ENCODE results near the gene RAB40C.

Gene RAB40C

DNA sequence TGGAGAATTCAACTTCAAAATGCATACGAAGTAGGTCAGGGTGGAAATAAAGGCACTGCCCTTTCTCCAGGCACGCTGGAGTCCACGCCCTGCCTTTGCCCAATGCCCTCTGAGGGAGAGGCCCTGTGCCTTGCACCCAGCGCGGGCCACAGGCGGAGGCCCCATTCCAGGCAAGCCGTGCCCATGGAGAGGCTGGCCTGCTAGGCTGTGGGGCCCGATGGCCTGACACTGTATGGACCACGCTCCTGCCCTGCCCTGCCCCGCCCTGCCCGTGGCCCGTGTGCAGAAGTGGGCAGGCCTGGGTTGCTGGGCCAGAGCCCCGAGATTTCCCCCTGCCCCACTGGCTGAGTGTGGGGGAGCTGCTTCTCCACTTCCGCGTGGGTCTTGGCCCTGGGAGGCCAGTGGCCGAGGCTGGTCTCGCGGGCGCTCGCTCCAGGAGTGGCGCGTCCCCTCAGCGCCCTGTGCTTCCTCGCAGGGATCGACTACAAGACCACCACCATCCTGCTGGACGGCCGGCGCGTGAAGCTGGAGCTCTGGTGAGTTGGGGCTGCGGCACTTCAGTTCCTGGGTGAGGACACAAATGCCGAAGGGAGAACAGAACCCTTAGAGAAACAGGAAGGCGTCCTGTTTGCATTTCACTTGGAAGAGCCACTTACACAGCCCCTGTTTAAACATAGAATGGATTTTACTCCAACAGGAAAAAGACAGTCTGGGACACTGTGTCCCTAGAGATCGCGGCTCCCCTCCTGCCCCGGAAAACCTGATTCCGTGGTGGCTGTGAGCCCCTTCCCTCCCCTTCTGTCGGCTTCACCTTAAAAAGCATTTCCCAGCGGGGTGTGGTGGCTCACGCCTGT lies 27.1 kb downstream of the RAB40C start:
- no peak for FAIRE-seq
- no peak for DNase-seq (ENCODE audit: insufficient read length)
- no peak for TF ChIP-seq POLR2A (IDR thresholded peaks at IDR 0.05; ENCODE audit: low read depth, low read length)
- no peak for TF ChIP-seq POLR2AphosphoS5 (IDR thresholded peaks at IDR 0.05; ENCODE audit: low read depth, low read length)
- TF ChIP-seq TAF1 (IDR thresholded peaks at IDR 0.05; ENCODE audit: borderline replicate concordance, low read depth, low read length): no peak

DNA sequence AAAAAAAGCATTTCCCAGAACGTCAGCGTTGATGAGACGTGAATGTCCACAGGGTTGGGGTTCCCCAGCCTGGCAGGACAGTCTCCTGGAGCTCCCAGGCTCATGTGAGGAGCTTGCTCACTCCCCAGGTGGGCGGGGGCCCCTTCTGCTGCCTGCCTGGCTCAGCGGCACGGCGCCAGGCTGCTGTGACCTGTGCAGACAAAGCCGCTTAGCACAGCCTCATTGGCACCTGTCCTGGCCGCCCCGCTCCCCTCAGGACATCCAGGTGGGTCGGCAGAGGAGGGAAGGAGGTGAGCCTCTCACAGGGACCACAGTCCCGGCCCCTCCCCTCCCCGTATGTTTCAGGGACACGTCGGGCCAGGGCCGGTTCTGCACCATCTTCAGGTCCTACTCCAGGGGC lies 28.0 kb downstream of the RAB40C start:
- no peak for TF ChIP-seq TAF1 (IDR thresholded peaks at IDR 0.05; ENCODE audit: borderline replicate concordance, low read depth, low read length)
- no peak for TF ChIP-seq POLR2A (IDR thresholded peaks at IDR 0.05; ENCODE audit: low read depth, low read length)
- TF ChIP-seq POLR2AphosphoS5 (IDR thresholded peaks at IDR 0.05; ENCODE audit: low read depth, low read length): no peak
- DNase-seq (ENCODE audit: insufficient read length) (no peak), FAIRE-seq (no peak)

DNA sequence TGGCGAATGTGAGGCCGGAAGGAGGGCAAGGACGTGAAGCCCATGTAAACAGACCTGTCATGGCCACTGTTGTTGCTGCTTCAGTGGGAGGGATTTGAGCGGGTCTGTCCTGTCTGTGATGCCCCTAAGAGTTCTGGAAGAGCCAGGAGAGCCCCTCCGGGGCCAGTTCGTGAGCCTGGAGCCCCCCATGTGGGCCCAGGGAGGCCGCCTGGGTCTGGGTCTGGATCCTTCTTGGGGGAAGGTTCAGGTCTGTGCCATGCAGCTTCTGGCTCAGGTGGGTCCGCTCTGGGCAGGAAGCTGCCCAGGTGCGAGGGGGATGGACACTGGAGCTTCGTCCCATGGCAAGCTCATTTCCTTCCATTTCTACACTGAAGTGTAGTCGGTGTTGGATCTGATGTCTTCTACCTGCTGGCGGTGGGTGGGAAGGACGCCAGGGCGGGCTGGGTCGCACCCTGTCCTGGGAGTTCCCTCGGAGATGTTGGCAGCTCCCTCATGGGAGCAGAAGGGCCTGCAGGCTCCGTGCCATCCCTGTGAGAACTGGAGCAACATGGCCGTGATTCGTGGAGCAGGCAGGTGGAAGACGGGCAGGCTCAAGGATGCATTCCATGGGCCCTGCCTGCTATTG lies 29.7 kb downstream of the RAB40C start:
- DNase-seq (ENCODE audit: insufficient read length) (no peak), FAIRE-seq (no peak)
- TF ChIP-seq POLR2A (IDR thresholded peaks at IDR 0.05; ENCODE audit: low read depth, low read length) (no peak), POLR2AphosphoS5 (IDR thresholded peaks at IDR 0.05; ENCODE audit: low read depth, low read length) (no peak), TAF1 (IDR thresholded peaks at IDR 0.05; ENCODE audit: borderline replicate concordance, low read depth, low read length) (no peak)

DNA sequence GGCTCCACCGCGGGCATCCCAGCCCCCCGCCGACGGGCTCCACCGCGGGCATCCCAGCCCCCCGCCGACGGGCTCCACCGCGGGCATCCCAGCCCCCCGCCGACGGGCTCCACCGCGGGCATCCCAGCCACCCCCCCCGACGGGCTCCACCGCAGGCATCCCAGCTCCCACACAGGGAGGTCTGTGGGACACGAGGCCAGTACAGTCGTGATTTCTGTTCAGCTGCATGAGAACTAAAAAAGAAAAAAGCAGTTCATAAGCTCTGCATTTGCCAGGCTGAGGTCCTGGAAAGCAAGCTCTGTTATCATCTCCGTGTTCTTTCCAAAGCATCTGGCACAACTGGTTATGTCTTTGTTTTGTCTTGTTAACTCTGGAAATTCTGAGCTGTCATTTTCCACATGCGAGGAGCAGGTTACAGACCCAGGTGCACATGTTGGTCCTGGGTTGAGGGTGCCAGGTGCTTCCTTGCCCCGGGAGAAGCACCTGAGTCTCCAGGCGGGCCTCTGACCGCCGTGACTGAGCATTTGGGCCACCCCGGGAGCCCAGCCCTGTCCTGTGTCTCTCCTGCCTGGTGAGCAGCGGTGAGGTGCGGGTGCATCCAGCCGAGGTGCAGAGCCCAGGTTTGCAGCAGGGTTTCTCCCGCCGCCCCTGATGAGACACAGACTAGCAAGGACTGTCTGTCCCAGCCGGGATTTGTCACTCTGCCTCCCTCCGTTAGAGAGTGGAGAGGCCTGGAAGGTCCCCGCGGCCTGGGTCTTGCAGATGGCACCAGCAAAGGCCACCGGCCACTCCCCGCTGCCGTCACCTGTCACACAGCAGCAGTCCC lies 31.0 kb downstream of the RAB40C start:
- DNase-seq (ENCODE audit: insufficient read length): no peak
- FAIRE-seq: no peak
- TF ChIP-seq POLR2A (IDR thresholded peaks at IDR 0.05; ENCODE audit: low read depth, low read length) (no peak), TAF1 (IDR thresholded peaks at IDR 0.05; ENCODE audit: borderline replicate concordance, low read depth, low read length) (no peak)

DNA sequence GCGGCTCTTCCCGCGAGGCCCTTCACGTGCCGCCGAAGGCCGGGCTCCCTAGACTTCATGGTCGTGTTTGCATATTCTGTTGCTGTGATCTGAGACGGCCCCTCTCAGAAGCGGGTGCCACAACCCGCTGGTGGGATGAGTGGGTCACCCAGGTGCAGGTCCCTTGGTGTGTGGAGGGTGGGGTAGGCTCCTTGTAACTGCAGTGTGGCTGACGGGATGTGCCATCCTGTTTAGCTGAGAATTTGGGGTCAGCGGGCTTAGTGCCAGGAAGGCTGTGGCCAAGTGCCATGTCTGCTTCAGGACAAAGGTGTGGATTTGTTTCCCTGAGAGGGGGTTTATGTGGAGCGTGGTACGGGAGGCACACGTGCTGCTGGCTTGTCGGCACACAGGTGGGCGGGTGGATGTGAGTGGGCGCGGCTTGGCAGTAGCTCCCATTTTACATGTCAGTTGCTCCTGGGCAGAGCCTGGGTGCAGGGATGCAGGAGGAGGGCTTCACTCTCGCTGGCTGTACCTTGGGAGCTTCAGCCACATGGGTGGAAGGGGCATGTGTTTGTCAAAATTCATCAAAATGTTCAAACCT lies 31.8 kb downstream of the RAB40C start:
- DNase-seq (ENCODE audit: insufficient read length) (no peak), FAIRE-seq (no peak)
- TF ChIP-seq POLR2A (IDR thresholded peaks at IDR 0.05; ENCODE audit: low read depth, low read length) (no peak), TAF1 (IDR thresholded peaks at IDR 0.05; ENCODE audit: borderline replicate concordance, low read depth, low read length) (no peak), POLR2AphosphoS5 (IDR thresholded peaks at IDR 0.05; ENCODE audit: low read depth, low read length) (no peak)

DNA sequence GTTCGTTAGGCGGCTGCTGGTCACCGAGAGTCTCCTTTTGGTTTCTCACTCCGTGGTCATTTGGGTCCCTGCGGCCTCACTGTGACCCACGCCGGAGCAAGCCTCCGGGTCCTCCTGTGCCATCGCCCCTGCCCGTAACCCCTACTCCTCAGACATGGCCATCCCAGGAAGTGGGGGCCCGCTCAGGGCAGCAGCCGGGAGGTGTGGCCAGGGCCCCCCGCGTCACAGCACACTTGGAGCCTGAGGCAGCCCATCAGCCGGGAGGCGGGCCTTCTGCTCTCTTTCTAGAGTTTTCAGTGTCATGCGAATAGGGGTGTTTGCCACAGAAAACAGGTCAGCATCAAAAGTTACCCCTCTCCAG lies 33.0 kb downstream of the RAB40C start:
- no peak for TF ChIP-seq POLR2A (IDR thresholded peaks at IDR 0.05; ENCODE audit: low read depth, low read length)
- TF ChIP-seq TAF1 (IDR thresholded peaks at IDR 0.05; ENCODE audit: borderline replicate concordance, low read depth, low read length): no peak
- TF ChIP-seq POLR2AphosphoS5 (IDR thresholded peaks at IDR 0.05; ENCODE audit: low read depth, low read length): no peak
- FAIRE-seq: no peak

DNA sequence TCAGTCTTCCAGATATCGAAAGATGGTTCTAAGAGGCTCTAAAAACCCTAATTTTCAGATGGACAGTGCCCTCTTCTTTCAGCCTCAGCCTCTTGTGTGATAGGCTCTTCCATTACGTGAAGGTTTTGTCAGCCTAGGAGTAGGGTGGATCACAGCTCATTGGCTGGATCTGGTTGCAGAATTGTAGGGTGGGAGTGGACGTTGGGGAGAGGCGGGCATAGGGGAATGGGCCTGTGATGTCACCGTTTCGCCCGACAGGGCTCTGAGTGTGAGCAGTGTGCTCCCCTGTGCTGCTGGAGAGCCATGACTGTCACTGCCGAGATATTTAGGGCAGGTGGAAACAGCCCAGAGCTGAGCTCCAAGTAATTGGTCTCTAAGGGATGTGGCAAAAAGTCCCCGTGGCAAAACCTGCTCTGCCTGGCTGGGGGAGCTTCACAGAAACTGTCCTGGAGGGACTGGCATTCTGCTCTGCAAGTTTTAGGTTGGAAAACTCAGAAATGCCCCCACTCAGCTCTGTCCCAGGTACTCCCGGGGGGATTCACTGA lies 34.7 kb downstream of the RAB40C start:
- TF ChIP-seq TAF1 (IDR thresholded peaks at IDR 0.05; ENCODE audit: borderline replicate concordance, low read depth, low read length): no peak
- TF ChIP-seq POLR2AphosphoS5 (IDR thresholded peaks at IDR 0.05; ENCODE audit: low read depth, low read length): no peak
- no peak for TF ChIP-seq POLR2A (IDR thresholded peaks at IDR 0.05; ENCODE audit: low read depth, low read length)
- no peak for DNase-seq (ENCODE audit: insufficient read length)
- FAIRE-seq: no peak

More for the DNA sequence above, 33.0 kb downstream of the RAB40C start:
- DNase-seq (ENCODE audit: insufficient read length): no peak

DNA sequence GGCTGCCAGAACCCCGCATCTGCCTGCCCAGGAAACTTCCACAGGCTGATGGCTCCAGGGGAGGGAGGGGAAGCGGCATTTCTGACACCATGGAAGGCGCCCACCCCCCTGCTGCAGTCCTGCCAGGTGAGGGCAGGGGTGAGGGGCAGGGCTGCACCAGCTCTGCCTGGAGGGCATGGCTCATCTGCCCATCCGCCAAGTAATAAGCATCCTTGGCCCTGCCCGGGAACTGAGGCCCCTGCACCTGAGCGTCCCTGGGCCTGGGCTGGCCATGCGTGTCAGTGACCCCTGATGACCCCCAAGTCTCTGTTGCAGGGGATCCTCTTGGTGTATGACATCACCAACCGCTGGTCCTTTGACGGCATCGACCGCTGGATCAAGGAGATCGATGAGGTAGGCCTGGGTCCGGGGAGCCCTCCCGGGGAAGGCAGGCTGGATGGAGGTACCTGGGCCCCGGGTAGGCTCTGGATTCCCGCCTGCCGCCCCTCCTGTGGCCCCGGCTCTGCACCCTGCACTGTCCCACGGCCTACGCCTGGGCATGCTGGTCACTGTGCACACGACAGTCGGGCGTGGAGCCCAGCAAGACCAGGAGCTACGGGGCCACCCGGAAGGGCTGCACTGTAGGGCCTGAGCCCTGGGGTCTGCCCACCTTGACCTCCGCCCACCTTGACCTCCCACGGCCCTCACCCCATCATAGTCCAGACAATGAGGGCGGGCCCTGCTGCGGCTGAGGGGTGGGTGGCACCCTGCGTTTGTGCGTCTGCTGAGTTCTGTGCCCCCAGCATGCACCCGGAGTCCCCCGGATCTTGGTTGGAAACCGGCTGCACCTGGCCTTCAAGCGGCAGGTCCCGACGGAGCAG lies 35.5 kb downstream of the RAB40C start:
- no peak for TF ChIP-seq POLR2AphosphoS5 (IDR thresholded peaks at IDR 0.05; ENCODE audit: low read depth, low read length)
- DNase-seq (ENCODE audit: insufficient read length) (no peak), FAIRE-seq (no peak)

DNA sequence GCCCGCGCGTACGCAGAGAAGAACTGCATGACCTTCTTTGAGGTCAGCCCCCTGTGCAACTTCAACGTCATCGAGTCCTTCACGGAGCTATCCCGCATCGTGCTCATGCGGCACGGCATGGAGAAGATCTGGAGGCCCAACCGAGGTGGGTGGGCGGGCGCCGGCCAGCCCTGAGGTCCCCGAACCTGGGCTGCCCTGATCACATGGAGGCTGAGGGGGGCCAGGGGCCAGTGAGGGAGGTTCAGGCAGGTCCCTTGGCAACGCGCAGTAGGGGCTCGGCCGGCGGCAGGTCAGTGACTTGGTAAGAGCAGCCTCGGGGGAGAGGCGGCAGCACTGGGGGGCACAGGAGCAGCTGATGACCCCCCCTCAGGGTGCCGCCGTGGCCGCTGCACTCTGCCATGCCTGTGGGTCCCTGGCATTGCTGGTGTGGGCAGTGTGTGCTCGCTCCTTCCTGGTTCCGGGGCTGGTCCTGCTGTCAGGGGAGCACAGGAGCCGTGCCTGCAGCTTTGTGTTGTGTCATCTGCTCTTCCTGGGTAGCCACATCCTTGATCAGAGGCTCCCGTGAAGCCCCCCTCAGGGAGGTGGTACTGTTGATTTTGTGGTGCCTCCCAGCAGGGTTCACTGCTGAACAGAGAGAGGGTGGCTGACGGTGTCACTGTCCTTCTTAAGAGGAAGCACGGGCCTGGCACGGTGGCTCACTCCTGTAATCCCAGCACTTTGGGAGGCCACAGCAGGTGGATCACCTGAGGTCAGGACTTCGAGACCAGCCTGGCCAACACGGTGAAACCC lies 36.3 kb downstream of the RAB40C start:
- TF ChIP-seq POLR2AphosphoS5 (IDR thresholded peaks at IDR 0.05; ENCODE audit: low read depth, low read length): no peak
- no peak for TF ChIP-seq TAF1 (IDR thresholded peaks at IDR 0.05; ENCODE audit: borderline replicate concordance, low read depth, low read length)
- no peak for TF ChIP-seq POLR2A (IDR thresholded peaks at IDR 0.05; ENCODE audit: low read depth, low read length)
- DNase-seq (ENCODE audit: insufficient read length): no peak
- no peak for FAIRE-seq
